HAP-1 (cell line): Measurements from ENCODE around the gene MGMT.

Experiments
- DNase-seq, 2 experiments: peaks; one replicate each; pipeline ENCODE4 v3.0.0-alpha.2; 2016 to 2020; ENCODE audit warnings: low spot score in 2 of 2
- H3K27me3 ChIP-seq: fragments of 250-450 bp; sonication (Bioruptor Pico); 2 replicates; pipeline ENCODE4 v1.5.1; 2020; ENCODE audit warnings: low read depth, mild to moderate bottlenecking, moderate library complexity
- H3K36me3 ChIP-seq: fragments of 250-450 bp; sonication (Bioruptor Pico); replicated peaks from 2 replicates; pipeline ENCODE4 v1.5.1; 2020; ENCODE audit warnings: mild to moderate bottlenecking
- H3K4me1 ChIP-seq: fragments of 250-450 bp; sonication (Bioruptor Pico); 2 replicates; pipeline ENCODE4 v1.5.1; 2020; ENCODE audit warnings: mild to moderate bottlenecking
- H3K4me3 ChIP-seq: fragments of 250-450 bp; sonication (Bioruptor Pico); 2 replicates; pipeline ENCODE4 v1.5.1; 2020; ENCODE audit warnings: mild to moderate bottlenecking, moderate library complexity
- H3K9me3 ChIP-seq: fragments of 250-450 bp; sonication (Bioruptor Pico); 2 replicates; pipeline ENCODE4 v1.5.1; 2020; ENCODE audit warnings: mild to moderate bottlenecking, moderate library complexity
- in situ Hi-C: fragments of 300-500 bp; cut with MboI; formaldehyde crosslinking; loops from 3 replicates; pipeline ENCODE4 v1.14.3; 2020; ENCODE audit warnings: low sequenced_read_pairs, inconsistent platforms, mixed read lengths

The MGMT gene

GRCh38 chr10:129709627-129710509, 242.8 kb downstream of the MGMT start:
- Histone ChIP-seq H3K27me3 (no peaks in the 10 kb centered on the region), H3K4me3 (no peak overlapping the region), H3K36me3 (no peaks in the 10 kb centered on the region), H3K9me3 (no peaks in the 10 kb centered on the region), H3K4me1 (no peaks in the 10 kb centered on the region)
- in situ Hi-C loops, result no loop called here
- no peak for DNase-seq

- in situ Hi-C loops, result no loop called here
- no peak overlapping the region for H3K4me3 ChIP-seq
- no peak for DNase-seq
Observed at GRCh38 chr10:129710510-129710847, 243.4 kb downstream of the MGMT start.

GRCh38 chr10:129711291-129711690, 244.2 kb downstream of the MGMT start:
- no peaks in the 10 kb centered on the region for H3K36me3 ChIP-seq
- no peaks in the 10 kb centered on the region for H3K9me3 ChIP-seq
- H3K4me3 ChIP-seq, result no peak overlapping the region
- no peaks in the 10 kb centered on the region for H3K27me3 ChIP-seq
- in situ Hi-C loops, result no loop called here
- DNase-seq, result no peak
- no peaks in the 10 kb centered on the region for H3K4me1 ChIP-seq

More at GRCh38 chr10:129710510-129710847, 243.4 kb downstream of the MGMT start:
- no peaks in the 10 kb centered on the region for H3K27me3 ChIP-seq
- no peaks in the 10 kb centered on the region for H3K9me3 ChIP-seq
- H3K4me1 ChIP-seq, result no peaks in the 10 kb centered on the region
- no peaks in the 10 kb centered on the region for H3K36me3 ChIP-seq

- Histone ChIP-seq H3K9me3 (no peaks in the 10 kb centered on the region), H3K4me3 (no peak overlapping the region), H3K27me3 (no peaks in the 10 kb centered on the region), H3K4me1 (no peaks in the 10 kb centered on the region), H3K36me3 (no peaks in the 10 kb centered on the region)
- DNase-seq, result no peak
- in situ Hi-C loops, result no loop called here
Observed at GRCh38 chr10:129712000-129712399, 245.0 kb downstream of the MGMT start.

- Histone ChIP-seq H3K36me3 (no peaks in the 10 kb centered on the region), H3K4me3 (no peak overlapping the region), H3K27me3 (no peaks in the 10 kb centered on the region), H3K4me1 (no peaks in the 10 kb centered on the region), H3K9me3 (no peaks in the 10 kb centered on the region)
- in situ Hi-C loops, result no loop called here
- DNase-seq, result no peak
Observed at GRCh38 chr10:129713659-129714265, 246.7 kb downstream of the MGMT start.

GRCh38 chr10:129715805-129716204, 248.8 kb downstream of the MGMT start:
- H3K36me3 ChIP-seq, result no peaks in the 10 kb centered on the region
- no peak for DNase-seq
- H3K4me1 ChIP-seq, result no peaks in the 10 kb centered on the region
- no peak overlapping the region for H3K4me3 ChIP-seq
- no peaks in the 10 kb centered on the region for H3K9me3 ChIP-seq
- in situ Hi-C loops, result no loop called here
- H3K27me3 ChIP-seq, result no peaks in the 10 kb centered on the region

GRCh38 chr10:129716211-129716681, 249.2 kb downstream of the MGMT start:
- Histone ChIP-seq H3K9me3 (no peaks in the 10 kb centered on the region), H3K27me3 (no peaks in the 10 kb centered on the region), H3K36me3 (no peaks in the 10 kb centered on the region), H3K4me1 (no peaks in the 10 kb centered on the region), H3K4me3 (no peak overlapping the region)
- no peak for DNase-seq
- in situ Hi-C loops, result no loop called here

- Histone ChIP-seq H3K9me3 (no peaks in the 10 kb centered on the region), H3K36me3 (no peaks in the 10 kb centered on the region), H3K27me3 (no peaks in the 10 kb centered on the region), H3K4me1 (no peaks in the 10 kb centered on the region), H3K4me3 (no peak overlapping the region)
- in situ Hi-C loops, result no loop called here
- no peak for DNase-seq
Observed at GRCh38 chr10:129716881-129717280, 249.8 kb downstream of the MGMT start.

- in situ Hi-C loops, result no loop called here
- Histone ChIP-seq H3K36me3 (no peaks in the 10 kb centered on the region), H3K27me3 (no peaks in the 10 kb centered on the region), H3K4me1 (no peaks in the 10 kb centered on the region), H3K4me3 (no peak overlapping the region), H3K9me3 (no peaks in the 10 kb centered on the region)
- no peak for DNase-seq
Observed at GRCh38 chr10:129717816-129718547, 250.9 kb downstream of the MGMT start.

GRCh38 chr10:129718548-129719414, 251.7 kb downstream of the MGMT start:
- Histone ChIP-seq H3K4me3 (no peak overlapping the region), H3K4me1 (no peaks in the 10 kb centered on the region), H3K27me3 (no peaks in the 10 kb centered on the region), H3K9me3 (no peaks in the 10 kb centered on the region), H3K36me3 (no peaks in the 10 kb centered on the region)
- in situ Hi-C loops, result no loop called here
- DNase-seq, result no peak

GRCh38 chr10:129719415-129719739, 252.3 kb downstream of the MGMT start:
- Histone ChIP-seq H3K4me1 (no peaks in the 10 kb centered on the region), H3K27me3 (no peaks in the 10 kb centered on the region), H3K9me3 (no peaks in the 10 kb centered on the region), H3K4me3 (no peak overlapping the region), H3K36me3 (no peaks in the 10 kb centered on the region)
- no peak for DNase-seq
- in situ Hi-C loops, result no loop called here

- DNase-seq, result no peak
- Histone ChIP-seq H3K9me3 (no peaks in the 10 kb centered on the region), H3K4me3 (no peak overlapping the region), H3K36me3 (no peaks in the 10 kb centered on the region), H3K4me1 (no peaks in the 10 kb centered on the region), H3K27me3 (no peaks in the 10 kb centered on the region)
- in situ Hi-C loops, result no loop called here
Observed at GRCh38 chr10:129719889-129720590, 253.0 kb downstream of the MGMT start.

GRCh38 chr10:129725011-129725410, 258.0 kb downstream of the MGMT start:
- in situ Hi-C loops, result no loop called here
- no peaks in the 10 kb centered on the region for H3K4me1 ChIP-seq
- no peaks in the 10 kb centered on the region for H3K36me3 ChIP-seq
- H3K9me3 ChIP-seq, result no peaks in the 10 kb centered on the region
- DNase-seq, result no peak
- no peaks in the 10 kb centered on the region for H3K27me3 ChIP-seq
- H3K4me3 ChIP-seq, result no peak overlapping the region
